ENCODE measurements around the gene BCAR3.

BCAR3 gene

DNA sequence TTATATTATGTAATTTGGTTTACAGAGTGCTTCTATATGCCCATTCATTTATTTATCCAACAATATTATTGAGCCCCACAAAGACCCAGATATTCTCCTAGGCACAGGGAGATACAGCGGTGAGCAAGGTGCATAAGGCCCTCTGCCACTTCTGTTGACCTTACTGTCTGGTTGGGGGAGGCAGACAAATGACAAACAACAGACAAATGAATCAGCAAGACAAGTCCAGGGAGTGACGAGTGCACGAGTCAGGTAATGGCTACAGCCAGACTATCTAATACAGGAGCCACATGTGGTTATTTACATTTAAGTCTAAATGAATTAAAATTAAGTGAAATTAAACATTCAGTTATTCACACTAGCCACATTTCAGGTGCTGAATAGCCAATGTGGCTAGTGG is 22.0 kb upstream of the BCAR3 start (continued):
- TF ChIP-seq, protein P1, sequence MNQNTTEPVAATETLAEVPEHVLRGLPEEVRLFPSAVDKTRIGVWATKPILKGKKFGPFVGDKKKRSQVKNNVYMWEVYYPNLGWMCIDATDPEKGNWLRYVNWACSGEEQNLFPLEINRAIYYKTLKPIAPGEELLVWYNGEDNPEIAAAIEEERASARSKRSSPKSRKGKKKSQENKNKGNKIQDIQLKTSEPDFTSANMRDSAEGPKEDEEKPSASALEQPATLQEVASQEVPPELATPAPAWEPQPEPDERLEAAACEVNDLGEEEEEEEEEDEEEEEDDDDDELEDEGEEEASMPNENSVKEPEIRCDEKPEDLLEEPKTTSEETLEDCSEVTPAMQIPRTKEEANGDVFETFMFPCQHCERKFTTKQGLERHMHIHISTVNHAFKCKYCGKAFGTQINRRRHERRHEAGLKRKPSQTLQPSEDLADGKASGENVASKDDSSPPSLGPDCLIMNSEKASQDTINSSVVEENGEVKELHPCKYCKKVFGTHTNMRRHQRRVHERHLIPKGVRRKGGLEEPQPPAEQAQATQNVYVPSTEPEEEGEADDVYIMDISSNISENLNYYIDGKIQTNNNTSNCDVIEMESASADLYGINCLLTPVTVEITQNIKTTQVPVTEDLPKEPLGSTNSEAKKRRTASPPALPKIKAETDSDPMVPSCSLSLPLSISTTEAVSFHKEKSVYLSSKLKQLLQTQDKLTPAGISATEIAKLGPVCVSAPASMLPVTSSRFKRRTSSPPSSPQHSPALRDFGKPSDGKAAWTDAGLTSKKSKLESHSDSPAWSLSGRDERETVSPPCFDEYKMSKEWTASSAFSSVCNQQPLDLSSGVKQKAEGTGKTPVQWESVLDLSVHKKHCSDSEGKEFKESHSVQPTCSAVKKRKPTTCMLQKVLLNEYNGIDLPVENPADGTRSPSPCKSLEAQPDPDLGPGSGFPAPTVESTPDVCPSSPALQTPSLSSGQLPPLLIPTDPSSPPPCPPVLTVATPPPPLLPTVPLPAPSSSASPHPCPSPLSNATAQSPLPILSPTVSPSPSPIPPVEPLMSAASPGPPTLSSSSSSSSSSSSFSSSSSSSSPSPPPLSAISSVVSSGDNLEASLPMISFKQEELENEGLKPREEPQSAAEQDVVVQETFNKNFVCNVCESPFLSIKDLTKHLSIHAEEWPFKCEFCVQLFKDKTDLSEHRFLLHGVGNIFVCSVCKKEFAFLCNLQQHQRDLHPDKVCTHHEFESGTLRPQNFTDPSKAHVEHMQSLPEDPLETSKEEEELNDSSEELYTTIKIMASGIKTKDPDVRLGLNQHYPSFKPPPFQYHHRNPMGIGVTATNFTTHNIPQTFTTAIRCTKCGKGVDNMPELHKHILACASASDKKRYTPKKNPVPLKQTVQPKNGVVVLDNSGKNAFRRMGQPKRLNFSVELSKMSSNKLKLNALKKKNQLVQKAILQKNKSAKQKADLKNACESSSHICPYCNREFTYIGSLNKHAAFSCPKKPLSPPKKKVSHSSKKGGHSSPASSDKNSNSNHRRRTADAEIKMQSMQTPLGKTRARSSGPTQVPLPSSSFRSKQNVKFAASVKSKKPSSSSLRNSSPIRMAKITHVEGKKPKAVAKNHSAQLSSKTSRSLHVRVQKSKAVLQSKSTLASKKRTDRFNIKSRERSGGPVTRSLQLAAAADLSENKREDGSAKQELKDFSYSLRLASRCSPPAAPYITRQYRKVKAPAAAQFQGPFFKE (tag by site-specific recombination; IDR thresholded peaks at IDR 0.05; ENCODE audit: borderline replicate concordance): no peak
- no peak for TF ChIP-seq ZNF184 (tag by site-specific recombination; IDR thresholded peaks at IDR 0.05)

DNA sequence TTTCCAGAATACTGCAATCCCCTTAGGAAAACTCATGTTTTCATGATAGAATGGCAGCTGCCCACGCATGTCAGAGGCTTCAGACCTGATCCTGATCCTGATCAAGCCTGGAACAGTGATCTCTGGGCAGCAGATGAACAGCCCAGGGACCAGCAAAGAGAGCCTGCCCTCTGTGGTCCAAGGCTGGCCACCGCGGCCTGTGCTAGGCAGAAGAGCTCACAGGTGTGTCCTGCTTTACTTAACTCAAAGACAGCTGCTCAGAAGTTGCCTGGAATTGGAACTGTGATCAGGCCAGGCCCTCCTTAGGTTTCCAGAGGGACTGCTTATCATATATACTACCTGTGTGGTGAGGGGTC is 21.2 kb upstream of the BCAR3 start:
- TF ChIP-seq ZNF184 (tag by site-specific recombination; IDR thresholded peaks at IDR 0.05): no peak
- no peak for TF ChIP-seq TCF7L2 (IDR thresholded peaks at IDR 0.05; ENCODE audit: borderline replicate concordance, low read depth, low read length)
- no peak for TF ChIP-seq ZIC2 (tag by site-specific recombination; IDR thresholded peaks at IDR 0.05)
- TF ChIP-seq ZBTB48 (tag by site-specific recombination; IDR thresholded peaks at IDR 0.05): no peak
- TF ChIP-seq ZNF529 (tag by site-specific recombination; IDR thresholded peaks at IDR 0.05; ENCODE audit: insufficient replicate concordance): no peak
- no peak for TF ChIP-seq ZNF114 (tag by site-specific recombination; IDR thresholded peaks at IDR 0.05)
- no peak for TF ChIP-seq ZNF24 (tag by site-specific recombination; IDR thresholded peaks at IDR 0.05)
- TF ChIP-seq, protein P2, sequence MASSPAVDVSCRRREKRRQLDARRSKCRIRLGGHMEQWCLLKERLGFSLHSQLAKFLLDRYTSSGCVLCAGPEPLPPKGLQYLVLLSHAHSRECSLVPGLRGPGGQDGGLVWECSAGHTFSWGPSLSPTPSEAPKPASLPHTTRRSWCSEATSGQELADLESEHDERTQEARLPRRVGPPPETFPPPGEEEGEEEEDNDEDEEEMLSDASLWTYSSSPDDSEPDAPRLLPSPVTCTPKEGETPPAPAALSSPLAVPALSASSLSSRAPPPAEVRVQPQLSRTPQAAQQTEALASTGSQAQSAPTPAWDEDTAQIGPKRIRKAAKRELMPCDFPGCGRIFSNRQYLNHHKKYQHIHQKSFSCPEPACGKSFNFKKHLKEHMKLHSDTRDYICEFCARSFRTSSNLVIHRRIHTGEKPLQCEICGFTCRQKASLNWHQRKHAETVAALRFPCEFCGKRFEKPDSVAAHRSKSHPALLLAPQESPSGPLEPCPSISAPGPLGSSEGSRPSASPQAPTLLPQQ (tag by site-specific recombination; IDR thresholded peaks at IDR 0.05): no peak
- TF ChIP-seq ZNF23 (tag by site-specific recombination; IDR thresholded peaks at IDR 0.05; ENCODE audit: borderline replicate concordance): no peak
- POLR2A ChIA-PET: interaction anchor here (1.2 kb wide), 1 partner anchor 21 kb away, joined by 6 read pairs; the partner anchor contains the start of gene BCAR3
- no peak overlapping the region for H3K27ac ChIP-seq (ENCODE audit: extremely low read depth, low read depth, low read length)
- H3K4me3 ChIP-seq (ENCODE audit: low read depth, low read length): no peak overlapping the region
- no peaks in the 10 kb centered on the region for H3K36me3 ChIP-seq (ENCODE audit: control insufficient read depth in 2 of 2, insufficient read depth in 1 of 2, low read length in 2 of 2)
- H3K4me1 ChIP-seq (ENCODE audit: control insufficient read depth, insufficient read depth, low read length): no peaks in the 10 kb centered on the region
- CTCF ChIA-PET: interaction anchor here (0.7 to 1.0 kb wide), 2 partner anchors 16 to 141 kb away, joined by 3 to 4 read pairs; no protein-coding TSS in a partner anchor
- no peaks in the 10 kb centered on the region for H3K9me3 ChIP-seq (ENCODE audit: control insufficient read depth, insufficient read depth, low read depth, low read length)

DNA sequence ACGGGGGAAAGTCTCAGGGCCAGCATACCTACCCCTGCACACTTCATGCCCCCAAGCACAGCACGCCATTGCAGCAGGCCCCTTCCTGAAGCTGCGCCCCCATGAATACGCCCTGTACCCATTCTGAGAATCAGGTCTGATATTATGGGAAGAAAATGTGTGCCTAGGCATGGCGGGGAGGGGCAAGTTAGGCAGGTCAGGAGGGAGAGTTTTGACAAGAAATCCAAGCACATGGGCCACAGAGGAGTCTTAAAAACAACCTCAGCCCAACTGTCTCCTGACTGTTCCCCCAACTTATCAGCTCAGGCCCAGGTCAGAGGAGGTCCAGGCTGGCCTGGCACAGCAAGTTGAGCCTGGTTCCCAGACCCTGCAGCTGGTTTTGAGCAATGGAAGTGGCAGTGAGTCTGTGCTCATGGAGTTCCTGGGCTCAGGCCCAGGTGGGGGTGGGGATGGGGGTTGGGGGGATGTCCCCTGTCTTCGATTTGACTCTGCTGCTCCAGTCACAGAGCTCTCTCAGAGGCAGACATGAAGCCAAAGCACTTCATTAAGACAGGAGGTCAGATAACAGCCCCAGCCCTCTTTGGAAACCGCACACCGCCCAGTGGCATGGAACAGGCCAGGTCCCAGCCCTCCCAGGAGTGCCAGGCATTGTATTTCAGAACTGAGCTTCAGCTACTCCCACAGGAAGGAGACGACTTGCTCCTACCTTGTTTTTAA is 20.6 kb upstream of the BCAR3 start:
- ChIA-PET CTCF (interaction anchor here (0.7 to 1.0 kb wide), 2 partner anchors 16 to 142 kb away, joined by 3 to 4 read pairs; no protein-coding TSS in a partner anchor), POLR2A (interaction anchor here (1.2 kb wide), 1 partner anchor 21 kb away, joined by 6 read pairs; the partner anchor contains the start of gene BCAR3)
- no peaks in the 10 kb centered on the region for H3K9me3 ChIP-seq (ENCODE audit: control insufficient read depth, insufficient read depth, low read depth, low read length)
- H3K36me3 ChIP-seq (ENCODE audit: control insufficient read depth in 2 of 2, insufficient read depth in 1 of 2, low read length in 2 of 2): no peaks in the 10 kb centered on the region
- TF ChIP-seq ZNF623 (tag by site-specific recombination; IDR thresholded peaks at IDR 0.05) (no peak), ZNF560 (tag by site-specific recombination; IDR thresholded peaks at IDR 0.05; ENCODE audit: borderline replicate concordance) (no peak), ZNF248 (tag by site-specific recombination; IDR thresholded peaks at IDR 0.05) (no peak), IKZF3 (tag by site-specific recombination; IDR thresholded peaks at IDR 0.05) (no peak)
- TF ChIP-seq, protein P3, sequence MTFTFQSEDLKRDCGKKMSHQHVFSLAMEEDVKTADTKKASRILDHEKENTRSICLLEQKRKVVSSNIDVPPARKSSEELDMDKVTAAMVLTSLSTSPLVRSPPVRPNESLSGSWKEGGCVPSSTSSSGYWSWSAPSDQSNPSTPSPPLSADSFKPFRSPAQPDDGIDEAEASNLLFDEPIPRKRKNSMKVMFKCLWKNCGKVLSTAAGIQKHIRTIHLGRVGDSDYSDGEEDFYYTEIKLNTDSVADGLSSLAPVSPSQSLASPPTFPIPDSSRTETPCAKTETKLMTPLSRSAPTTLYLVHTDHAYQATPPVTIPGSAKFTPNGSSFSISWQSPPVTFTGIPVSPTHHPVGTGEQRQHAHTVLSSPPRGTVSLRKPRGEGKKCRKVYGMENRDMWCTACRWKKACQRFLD (tag by site-specific recombination; IDR thresholded peaks at IDR 0.05): no peak
- TF ChIP-seq, protein P4, sequence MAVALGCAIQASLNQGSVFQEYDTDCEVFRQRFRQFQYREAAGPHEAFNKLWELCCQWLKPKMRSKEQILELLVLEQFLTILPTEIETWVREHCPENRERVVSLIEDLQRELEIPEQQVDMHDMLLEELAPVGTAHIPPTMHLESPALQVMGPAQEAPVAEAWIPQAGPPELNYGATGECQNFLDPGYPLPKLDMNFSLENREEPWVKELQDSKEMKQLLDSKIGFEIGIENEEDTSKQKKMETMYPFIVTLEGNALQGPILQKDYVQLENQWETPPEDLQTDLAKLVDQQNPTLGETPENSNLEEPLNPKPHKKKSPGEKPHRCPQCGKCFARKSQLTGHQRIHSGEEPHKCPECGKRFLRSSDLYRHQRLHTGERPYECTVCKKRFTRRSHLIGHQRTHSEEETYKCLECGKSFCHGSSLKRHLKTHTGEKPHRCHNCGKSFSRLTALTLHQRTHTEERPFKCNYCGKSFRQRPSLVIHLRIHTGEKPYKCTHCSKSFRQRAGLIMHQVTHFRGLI (tag by site-specific recombination; IDR thresholded peaks at IDR 0.05): no peak
- H3K27ac ChIP-seq (ENCODE audit: extremely low read depth, low read depth, low read length): no peak overlapping the region
- H3K4me1 ChIP-seq (ENCODE audit: control insufficient read depth, insufficient read depth, low read length): no peaks in the 10 kb centered on the region
- H3K4me3 ChIP-seq (ENCODE audit: low read depth, low read length): no peak overlapping the region
